C4-2B (cell line): ENCODE data around the gene ST8SIA1.
"Not testable (repeated sequence)": the region's sequence is repeated elsewhere in the genome, so short reads cannot be mapped to it uniquely, and the experiment has no call there.

Experiments
- H3K27ac ChIP-seq: fragments of 450-650 bp; 2 replicates; pipeline ENCODE4 v1.5.1; 2017
- CTCF ChIP-seq: fragments of 450-650 bp; conservative IDR thresholded peaks from 2 replicates; pipeline ENCODE4 v1.5.1; 2017; ENCODE audit warnings: mild to moderate bottlenecking
- ZFX ChIP-seq: fragments of 450-650 bp; IDR thresholded peaks from 2 replicates; pipeline ENCODE4 v1.6.1; 2017

Gene ST8SIA1

GRCh38 chr12:22163594-22163993 is 170.9 kb downstream of the ST8SIA1 start:
- H3K27ac ChIP-seq, result no peak overlapping the region
- TF ChIP-seq CTCF, result no peak
- TF ChIP-seq ZFX, result no peak

- TF ChIP-seq ZFX (no peak), CTCF (no peak)
- no peak overlapping the region for H3K27ac ChIP-seq
Measured at GRCh38 chr12:22160396-22161003, 174.0 kb downstream of the ST8SIA1 start.

GRCh38 chr12:22149286-22149685 is 185.2 kb downstream of the ST8SIA1 start:
- not testable (repeated sequence) for H3K27ac ChIP-seq

- H3K27ac ChIP-seq, result not testable (repeated sequence)
Measured at GRCh38 chr12:22146686-22147085, 187.8 kb downstream of the ST8SIA1 start.
